CD4-positive, alpha-beta T cell (primary cell): ENCODE measurements around the gene TMEM38B. TPM values are rescaled to one million over a fixed set of nuclear protein-coding genes. Genes with fewer than 3 reads are reported as not detected.
"Not testable (repeated sequence)": the region's sequence is repeated elsewhere in the genome, so short reads cannot be mapped to it uniquely, and the experiment has no call there.

Experiments used
- ATAC-seq: fragments of 200-7000 bp; cut with Tn5 transposase; one replicate; pipeline ENCODE4 v1.10.0; 2022; ENCODE audit warnings: mild to moderate bottlenecking; ENCODE audit not compliant: poor library complexity
- CTCF ChIA-PET: fragments of 350-600 bp; sonication (Branson Sonifier 250); formaldehyde crosslinking; loops from one replicate; lab custom pipeline; 2021; ENCODE audit warnings: antibody characterized with exemption, inconsistent platforms; lab: Charles Lee
- POLR2A ChIA-PET: fragments of 350-600 bp; sonication (Branson Sonifier 250); formaldehyde crosslinking; loops from one replicate; lab custom pipeline; 2021; ENCODE audit warnings: antibody characterized with exemption, inconsistent platforms; lab: Charles Lee
- DNase-seq, 14 experiments: peaks; one replicate each; pipeline ENCODE4 v3.0.0-alpha.2; 2013 to 2020; ENCODE audit warnings: mixed read lengths in 2 of 14
- H3K27ac ChIP-seq, 2 donors: one replicate each; pipeline versions ENCODE4 v1.5.1 to v1.7.0; 2013; ENCODE audit warnings: low read length in 2 of 2, low read depth in 1 of 2, mild to moderate bottlenecking in 1 of 2
- H3K27me3 ChIP-seq, 2 experiments: 1 replicate in 1 of 2; 2 replicates in 1 of 2; pipeline versions ENCODE4 v1.6.1 to v1.7.0; 2013; ENCODE audit warnings: low read length in 2 of 2, control low read depth in 1 of 2, mild to moderate bottlenecking in 1 of 2, moderate library complexity in 1 of 2; ENCODE audit not compliant: insufficient read depth in 2 of 2, control insufficient read depth in 1 of 2
- H3K36me3 ChIP-seq: one replicate; pipeline ENCODE4 v1.6.1; 2013; ENCODE audit warnings: low read length, control low read depth; ENCODE audit not compliant: insufficient read depth
- H3K4me1 ChIP-seq: one replicate; pipeline ENCODE4 v1.6.1; 2013; ENCODE audit warnings: low read length, control low read depth; ENCODE audit not compliant: insufficient read depth
- H3K4me3 ChIP-seq: one replicate; pipeline ENCODE4 v1.5.1; 2013; ENCODE audit warnings: mild to moderate bottlenecking, low read length, moderate library complexity
- H3K9me3 ChIP-seq, 2 experiments: 1 replicate in 1 of 2; 2 replicates in 1 of 2; pipeline versions ENCODE4 v1.6.1 to v1.7.0; 2013; ENCODE audit warnings: low read length in 2 of 2, mild to moderate bottlenecking in 2 of 2, control low read depth in 1 of 2, moderate library complexity in 1 of 2; ENCODE audit not compliant: control insufficient read depth in 1 of 2, insufficient read depth in 1 of 2
- H3K27ac Mint-ChIP-seq: one replicate; pipeline ENCODE4 v1.8.0; 2020; ENCODE audit warnings: mixed read lengths
- H3K27me3 Mint-ChIP-seq: one replicate; pipeline ENCODE4 v1.8.0; 2021; ENCODE audit warnings: mixed read lengths
- H3K36me3 Mint-ChIP-seq: one replicate; pipeline ENCODE4 v1.8.0; 2021; ENCODE audit warnings: low read depth, mixed read lengths
- H3K4me1 Mint-ChIP-seq: one replicate; pipeline ENCODE4 v1.8.0; 2021; ENCODE audit warnings: low read depth, mixed read lengths
- H3K4me3 Mint-ChIP-seq: one replicate; pipeline ENCODE4 v1.8.0; 2020; ENCODE audit warnings: mild to moderate bottlenecking, mixed read lengths
- H3K9me3 Mint-ChIP-seq: one replicate; pipeline ENCODE4 v1.8.0; 2020; ENCODE audit warnings: mixed read lengths
- intact Hi-C, 2 experiments: fragments of 100-400 bp; cut with DNase I in 1 of 2; cut with micrococcal nuclease in 1 of 2; formaldehyde crosslinking; loops; one replicate each; pipeline versions ENCODE4 v1.15.1 to v1.9.0; 2023 to 2025; cut with DNase I, micrococcal nuclease
- total RNA-seq, 174 experiments: library from RNA in 2 of 174; stranded (reverse) in 2 of 174; gene quantifications; one replicate each; pipeline ENCODE4 v1.2.3 and lab custom pipeline; 2021 to 2026
- TF ChIP-seq, protein P1 (sequence below): fragments of 200-600 bp; IDR thresholded peaks from one replicate; pipeline ENCODE4 v1.8.0; 2022; ENCODE audit warnings: antibody characterized with exemption, mild to moderate bottlenecking

Gene TMEM38B
- total RNA-seq, 2 experiments from 2014 or later, result 12.9 to 13.9 TPM

DNA sequence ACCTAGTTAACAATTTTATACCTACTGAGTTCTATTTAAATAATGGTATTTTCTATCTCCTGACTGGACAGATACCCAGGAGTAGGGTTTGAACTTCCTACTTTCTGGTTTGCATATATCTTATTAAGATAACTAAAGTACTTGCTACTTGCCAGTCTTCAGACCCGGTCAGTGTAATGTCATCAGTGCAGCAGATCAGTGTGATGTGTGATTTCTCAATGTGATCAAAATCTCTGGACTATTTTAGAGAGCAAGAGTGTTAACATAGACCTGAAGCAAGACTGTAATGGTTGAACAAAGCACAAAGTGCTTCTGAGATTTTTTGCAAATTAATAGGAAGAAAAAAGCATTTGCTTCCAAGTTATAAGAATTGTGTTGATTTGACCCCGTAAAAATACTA is 6.8 kb downstream of the TMEM38B start:
- peaks cover 41% of the 10 kb centered on the region for H3K4me1 Mint-ChIP-seq
- ChIA-PET CTCF (no interaction called here), POLR2A (no interaction called here)
- no peaks in the 10 kb centered on the region for H3K4me1 ChIP-seq
- H3K4me3 ChIP-seq, result no peak overlapping the region
- intact Hi-C loops, result no loop called here
- no peak overlapping the region for H3K4me3 Mint-ChIP-seq
- no peak for DNase-seq
- H3K9me3 ChIP-seq, result peaks cover 0 to 3% of the 10 kb centered on the region in 2 experiments
- peaks cover 3% of the 10 kb centered on the region for H3K36me3 Mint-ChIP-seq
- H3K27me3 Mint-ChIP-seq, result no peaks in the 10 kb centered on the region
- H3K27ac Mint-ChIP-seq, result no peak overlapping the region
- no peak overlapping the region for H3K27ac ChIP-seq
- H3K9me3 Mint-ChIP-seq, result no peaks in the 10 kb centered on the region
- TF ChIP-seq, protein P1, sequence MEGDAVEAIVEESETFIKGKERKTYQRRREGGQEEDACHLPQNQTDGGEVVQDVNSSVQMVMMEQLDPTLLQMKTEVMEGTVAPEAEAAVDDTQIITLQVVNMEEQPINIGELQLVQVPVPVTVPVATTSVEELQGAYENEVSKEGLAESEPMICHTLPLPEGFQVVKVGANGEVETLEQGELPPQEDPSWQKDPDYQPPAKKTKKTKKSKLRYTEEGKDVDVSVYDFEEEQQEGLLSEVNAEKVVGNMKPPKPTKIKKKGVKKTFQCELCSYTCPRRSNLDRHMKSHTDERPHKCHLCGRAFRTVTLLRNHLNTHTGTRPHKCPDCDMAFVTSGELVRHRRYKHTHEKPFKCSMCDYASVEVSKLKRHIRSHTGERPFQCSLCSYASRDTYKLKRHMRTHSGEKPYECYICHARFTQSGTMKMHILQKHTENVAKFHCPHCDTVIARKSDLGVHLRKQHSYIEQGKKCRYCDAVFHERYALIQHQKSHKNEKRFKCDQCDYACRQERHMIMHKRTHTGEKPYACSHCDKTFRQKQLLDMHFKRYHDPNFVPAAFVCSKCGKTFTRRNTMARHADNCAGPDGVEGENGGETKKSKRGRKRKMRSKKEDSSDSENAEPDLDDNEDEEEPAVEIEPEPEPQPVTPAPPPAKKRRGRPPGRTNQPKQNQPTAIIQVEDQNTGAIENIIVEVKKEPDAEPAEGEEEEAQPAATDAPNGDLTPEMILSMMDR, result no peak
- no peak for ATAC-seq
- no peaks in the 10 kb centered on the region for H3K36me3 ChIP-seq
- H3K27me3 ChIP-seq, result no peaks in the 10 kb centered on the region

DNA sequence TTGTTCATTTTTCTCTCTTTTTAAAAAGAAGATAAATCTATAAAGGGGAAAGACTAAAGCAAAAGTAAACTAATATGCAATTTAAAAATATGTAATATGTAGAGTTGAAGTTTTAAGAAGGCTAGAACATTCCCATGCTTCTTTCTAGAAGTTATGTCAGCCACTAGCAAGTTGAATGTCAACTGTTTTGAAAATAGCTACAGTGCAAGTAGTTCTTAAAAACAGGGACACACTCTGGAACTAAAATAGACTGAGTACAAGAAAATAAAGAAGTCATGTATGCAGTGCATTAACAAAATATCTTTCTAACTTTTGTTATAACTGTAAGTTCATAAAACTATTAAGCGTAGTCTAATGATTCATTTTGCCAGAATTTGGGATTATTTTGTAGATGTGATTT is 7.9 kb downstream of the TMEM38B start:
- H3K27me3 Mint-ChIP-seq, result no peaks in the 10 kb centered on the region
- Histone ChIP-seq H3K4me1 (no peaks in the 10 kb centered on the region), H3K36me3 (no peaks in the 10 kb centered on the region), H3K27me3 (no peaks in the 10 kb centered on the region), H3K9me3 (peaks cover 0 to 3% of the 10 kb centered on the region in 2 experiments), H3K4me3 (no peak overlapping the region), H3K27ac (no peak overlapping the region)
- H3K36me3 Mint-ChIP-seq, result peaks cover 5% of the 10 kb centered on the region
- H3K4me3 Mint-ChIP-seq, result no peak overlapping the region
- ATAC-seq, result no peak
- TF ChIP-seq, protein P1, result no peak
- DNase-seq, result no peak
- no peaks in the 10 kb centered on the region for H3K9me3 Mint-ChIP-seq
- H3K27ac Mint-ChIP-seq, result no peak overlapping the region
- ChIA-PET POLR2A (no interaction called here), CTCF (no interaction called here)
- H3K4me1 Mint-ChIP-seq, result peaks cover 38% of the 10 kb centered on the region
- intact Hi-C loops, result no loop called here

DNA sequence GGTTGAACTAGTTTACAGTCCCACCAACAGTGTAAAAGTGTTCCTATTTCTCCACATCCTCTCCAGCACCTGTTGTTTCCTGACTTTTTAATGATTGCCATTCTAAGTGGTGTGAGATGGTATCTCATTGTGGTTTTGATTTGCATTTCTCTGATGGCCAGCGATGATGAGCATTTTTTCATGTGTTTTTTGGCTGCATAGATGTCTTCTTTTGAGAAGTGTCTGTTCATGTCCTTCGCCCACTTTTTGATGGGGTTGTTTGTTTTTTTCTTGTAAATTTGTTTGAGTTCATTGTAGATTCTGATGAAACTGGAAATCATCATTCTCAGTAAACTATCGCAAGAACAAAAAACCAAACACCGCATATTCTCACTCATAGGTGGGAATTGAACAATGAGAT is 9.3 kb downstream of the TMEM38B start:
- H3K27me3 ChIP-seq, CTCF ChIA-PET, H3K27me3 Mint-ChIP-seq, intact Hi-C loops, POLR2A ChIA-PET, DNase-seq, ATAC-seq, H3K4me3 ChIP-seq, H3K36me3 Mint-ChIP-seq, H3K4me3 Mint-ChIP-seq, H3K4me1 ChIP-seq, H3K9me3 Mint-ChIP-seq, H3K27ac Mint-ChIP-seq, H3K9me3 ChIP-seq, H3K27ac ChIP-seq, H3K36me3 ChIP-seq: not testable (repeated sequence)
- peaks cover 42% of the 10 kb centered on the region for H3K4me1 Mint-ChIP-seq

DNA sequence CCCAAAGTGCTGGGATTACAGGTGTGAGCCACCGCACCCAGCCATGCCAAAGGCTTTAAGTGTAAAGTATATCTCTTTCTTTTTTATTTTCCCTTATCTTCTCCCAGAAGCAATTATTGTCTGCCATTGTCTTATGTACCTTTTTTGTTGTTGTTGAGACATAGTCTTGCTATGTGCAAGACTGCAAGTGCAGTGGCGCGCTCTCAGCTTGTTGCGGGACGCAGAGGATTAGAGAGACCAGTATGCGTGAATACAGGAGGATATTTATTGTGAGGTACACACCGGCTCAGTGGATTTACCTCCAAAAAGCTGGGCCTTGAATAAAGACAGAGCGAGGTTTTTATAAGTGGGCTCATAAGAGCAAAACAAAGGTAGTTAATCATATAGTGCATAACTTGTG is 11.8 kb downstream of the TMEM38B start:
- CTCF ChIA-PET, result no interaction called here
- H3K36me3 Mint-ChIP-seq, result peaks cover 20% of the 10 kb centered on the region

More for the DNA sequence above, 11.8 kb downstream of the TMEM38B start:
- peaks cover 4% of the 10 kb centered on the region for H3K36me3 ChIP-seq
- intact Hi-C loops, result no loop called here
- no peak for DNase-seq
- H3K4me3 ChIP-seq, result no peak overlapping the region
- no peak for ATAC-seq
- H3K27me3 ChIP-seq, result no peaks in the 10 kb centered on the region
- H3K4me1 ChIP-seq, result no peaks in the 10 kb centered on the region
- Mint-ChIP-seq H3K27ac (no peak overlapping the region), H3K4me1 (peaks cover 20% of the 10 kb centered on the region), H3K4me3 (no peak overlapping the region), H3K9me3 (no peaks in the 10 kb centered on the region), H3K27me3 (no peaks in the 10 kb centered on the region)
- peaks cover 0 to 3% of the 10 kb centered on the region in 2 experiments for H3K9me3 ChIP-seq
- POLR2A ChIA-PET, result no interaction called here
- TF ChIP-seq, protein P1, result no peak
- no peak overlapping the region for H3K27ac ChIP-seq
